AG04449 (cell line): ENCODE results near the gene PHC2.
"Not testable (repeated sequence)": the region's sequence is repeated elsewhere in the genome, so short reads cannot be mapped to it uniquely, and the experiment has no call there.

ENCODE experiments used
- CTCF ChIA-PET: fragments of 350-600 bp; formaldehyde crosslinking; extraction: SDS; loops from one replicate; lab custom pipeline; 2021; ENCODE audit warnings: antibody characterized with exemption; lab: Yijun Ruan, JAX
- POLR2A ChIA-PET: fragments of 400-600, 350-600 bp; formaldehyde crosslinking; extraction: SDS; loops from one replicate; lab custom pipeline; 2020; ENCODE audit warnings: antibody characterized with exemption, inconsistent platforms; lab: Yijun Ruan, JAX
- DNase-seq: peaks from one replicate; pipeline ENCODE4 v3.0.0-alpha.2; 2010; ENCODE audit warnings: low read depth, low spot score
- H3K4me3 ChIP-seq: 2 replicates; pipeline ENCODE4 v1.5.1; 2011; ENCODE audit warnings: low read depth, mild to moderate bottlenecking, control low read depth, low read length
- CTCF ChIP-seq: IDR thresholded peaks from one replicate; pipeline ENCODE4 v1.5.1; 2011; ENCODE audit warnings: mild to moderate bottlenecking, moderate library complexity, low read length, control low read depth, inconsistent platforms; ENCODE audit not compliant: insufficient read depth; ENCODE audit errors: missing control alignments

Gene PHC2

GRCh38 chr1:33292726-33293340 lies 138.1 kb downstream of the PHC2 start:
- ChIA-PET CTCF (interaction anchor here (0.7 to 12.1 kb wide), 10 partner anchors 8 to 177 kb away, joined by 3 to 436 read pairs (median 4); partner anchors contain the start of gene ZSCAN20), POLR2A (no interaction called here)
- no peak for TF ChIP-seq CTCF
- DNase-seq = no peak
- H3K4me3 ChIP-seq = no peak overlapping the region

GRCh38 chr1:33290615-33291014 lies 140.3 kb downstream of the PHC2 start:
- H3K4me3 ChIP-seq, CTCF ChIA-PET, DNase-seq, POLR2A ChIA-PET: not testable (repeated sequence)

GRCh38 chr1:33289858-33290154 lies 141.1 kb downstream of the PHC2 start:
- DNase-seq = no peak
- ChIA-PET CTCF (interaction anchor here (0.6 to 1.9 kb wide), 2 partner anchors 8 to 10 kb away, joined by 3 to 13 read pairs; no protein-coding TSS in a partner anchor), POLR2A (no interaction called here)
- H3K4me3 ChIP-seq = no peak overlapping the region
- no peak for TF ChIP-seq CTCF

- CTCF ChIA-PET = interaction anchor here (0.6 to 1.9 kb wide), 4 partner anchors 9 to 323 kb away, joined by 3 to 13 read pairs (median 3); no protein-coding TSS in a partner anchor
- TF ChIP-seq CTCF = no peak
- no peak overlapping the region for H3K4me3 ChIP-seq
- POLR2A ChIA-PET = no interaction called here
- DNase-seq = no peak
These were observed 141.7 kb downstream of the PHC2 start for GRCh38 chr1:33288976-33289857.

GRCh38 chr1:33287317-33287716 lies 143.6 kb downstream of the PHC2 start:
- no peak for TF ChIP-seq CTCF
- POLR2A ChIA-PET = no interaction called here
- CTCF ChIA-PET = interaction anchor here (1.2 to 2.0 kb wide), 2 partner anchors 8 to 11 kb away, joined by 3 to 12 read pairs; no protein-coding TSS in a partner anchor
- no peak for DNase-seq
- H3K4me3 ChIP-seq = no peak overlapping the region

GRCh38 chr1:33286451-33287185 lies 144.3 kb downstream of the PHC2 start:
- TF ChIP-seq CTCF = no peak
- no peak overlapping the region for H3K4me3 ChIP-seq
- ChIA-PET CTCF (interaction anchor here (0.6 to 2.0 kb wide), 3 partner anchors 9 to 169 kb away, joined by 3 to 12 read pairs (median 3); no protein-coding TSS in a partner anchor), POLR2A (no interaction called here)
- no peak for DNase-seq
